H1 (cell line): ENCODE data around the gene IVL. TPM values are rescaled to one million over a fixed set of nuclear protein-coding genes. Genes with fewer than 3 reads are reported as not detected.

Experiments
- ATF3 ChIP-seq: IDR thresholded peaks from 2 replicates; pipeline ENCODE4 v1.6.1; 2011; ENCODE audit warnings: low read depth, mild to moderate bottlenecking, low read length; ENCODE audit not compliant: insufficient read depth
- BACH1 ChIP-seq: IDR thresholded peaks from 2 replicates; pipeline ENCODE4 v1.6.1; 2012; ENCODE audit warnings: low read length, improper control_type of control experiment
- BCL11A ChIP-seq, 2 experiments: IDR thresholded peaks; one replicate each; pipeline ENCODE4 v1.6.1; 2011; ENCODE audit warnings: low read depth in 2 of 2, low read length in 2 of 2, mild to moderate bottlenecking in 2 of 2
- EGR1 ChIP-seq: IDR thresholded peaks from 2 replicates; pipeline ENCODE4 v1.6.1; 2011; ENCODE audit warnings: low read depth, low read length, borderline replicate concordance
- RNF2 ChIP-seq: fragments of 200-900, 300-1000 bp; sonication (generic); IDR thresholded peaks from 2 replicates; pipeline ENCODE4 v1.7.1; 2016; ENCODE audit warnings: borderline replicate concordance, low read depth, mild to moderate bottlenecking, antibody characterized with exemption, low read length; ENCODE audit not compliant: poor library complexity, severe bottlenecking; ENCODE audit errors: missing control alignments
- TEAD4 ChIP-seq: IDR thresholded peaks from 2 replicates; pipeline ENCODE4 v1.6.1; 2012; ENCODE audit warnings: low read depth, low read length, inconsistent platforms, mixed read lengths
- polyA plus RNA-seq, 7 experiments: library from polyadenylated mRNA; depleted of rRNA in 3 of 7; stranded (reverse) in 5 of 7; unstranded in 2 of 7; fragments of >200 nt in 5 of 7; fragments of 200-250 nt in 2 of 7; gene quantifications; 1 replicate in 5 of 7; 2 replicates in 1 of 7; 4 replicates in 1 of 7; pipeline versions ENCODE4 v1.2.1 to v1.2.3, GENCODE V29; 2011 to 2013; ENCODE audit warnings: missing spikeins in 2 of 7, mixed read lengths in 2 of 7
- total RNA-seq: library from RNA; stranded (reverse); fragmentation: NEBNext Ultra II Directional; extraction: Animal tissue kit (Norgen Biotek cat#: 25700); gene quantifications from 2 replicates; pipeline ENCODE4 v1.2.1, GENCODE V29; 2021

IVL gene
- total and polyA plus RNA-seq, 2 of the 8 experiments (the other 6 are each of a cell fraction or from before 2014, with no cell fraction given) = not detected

GRCh38 chr1:152959801-152960451 is 51.6 kb downstream of the IVL start (continued):
- TF ChIP-seq RNF2 (no peak), BCL11A (IDR thresholded peaks at IDR 0.05; ENCODE audit: low read depth in 2 of 2, low read length in 2 of 2) (no peak), TEAD4 (no peak), BACH1 (no peak), ATF3 (no peak), EGR1 (no peak)
